Measurements from ENCODE around the gene RPS2.
A peak's percentile ranks its signal among the peaks of the same experiment; 100 is the strongest.
"Not testable (repeated sequence)": the region's sequence is repeated elsewhere in the genome, so short reads cannot be mapped to it uniquely, and the experiment has no call there.

The RPS2 gene

DNA sequence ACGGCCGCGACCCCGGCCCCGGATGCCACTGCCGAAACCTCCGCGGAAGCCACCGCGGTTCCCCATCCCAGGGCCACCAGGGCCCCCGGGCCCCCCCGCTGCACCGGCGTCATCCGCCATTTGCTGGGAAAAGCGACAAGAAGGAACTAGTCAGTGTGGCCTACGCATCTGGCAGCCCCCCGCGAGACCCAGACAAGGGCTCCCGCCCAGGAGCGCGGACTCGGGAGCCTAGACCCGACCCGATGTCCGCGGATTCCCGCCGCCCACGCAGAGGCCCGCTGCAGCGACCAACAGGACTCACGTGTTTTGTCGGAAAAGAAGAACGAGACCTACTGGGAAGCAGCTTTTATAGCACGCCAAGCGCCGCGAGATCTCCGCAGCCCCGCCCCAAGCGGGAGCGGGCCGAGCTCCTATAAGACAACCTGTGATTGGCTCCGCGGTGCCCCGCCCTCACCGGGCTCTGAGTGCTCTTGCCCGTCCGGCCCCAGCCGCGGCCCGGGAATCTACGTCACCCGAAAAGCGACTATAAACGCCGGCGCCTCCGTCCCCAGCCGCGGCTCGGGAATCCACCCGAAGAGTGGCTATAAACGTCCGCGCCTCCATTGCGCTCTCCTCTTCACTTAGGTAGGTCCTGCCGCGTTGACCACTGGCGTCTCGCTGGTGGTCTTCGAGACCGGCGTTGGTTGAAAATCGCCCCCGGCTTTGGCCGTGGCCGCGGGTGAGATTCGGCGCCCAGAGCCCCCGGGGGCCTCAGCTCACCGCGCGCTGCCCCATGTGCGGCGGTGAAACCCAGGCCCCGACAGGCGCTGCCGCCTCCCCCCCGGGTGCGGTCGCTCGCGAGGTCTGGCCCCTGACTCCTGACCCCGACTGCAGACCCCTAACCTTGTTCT, at the start of gene RPS2:
Gene RPS2, minus strand, starts transcription at position 321 of the 890 bp plus-strand sequence. Its CDS starts 201 bp downstream, at position 120.
- peak; percentile 94 for DNase-seq (ENCODE audit: low read depth)

DNA sequence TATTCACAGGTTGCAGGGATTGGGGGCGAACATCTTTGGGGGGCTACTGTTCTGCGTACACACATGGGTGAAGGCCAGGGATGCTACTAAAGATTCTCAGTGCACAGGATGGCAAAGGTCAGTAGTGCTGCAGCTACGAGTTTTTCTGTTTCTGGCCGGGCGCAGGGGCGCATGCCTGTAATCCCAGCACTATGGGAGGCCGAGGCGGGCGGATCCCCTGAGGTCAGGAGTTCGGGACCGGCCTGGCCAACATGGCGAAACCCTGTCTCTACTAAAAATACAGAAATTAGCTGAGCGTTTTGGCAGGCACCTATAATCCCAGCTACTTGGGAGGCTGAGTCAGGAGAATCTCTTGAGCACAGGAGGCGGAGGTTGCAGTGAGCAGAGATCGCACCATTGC, 48.9 kb upstream of the RPS2 start:
- no peak for DNase-seq (ENCODE audit: low read depth)

GRCh38 chr16:2011726-2012125, 47.1 kb upstream of the RPS2 start:
- DNase-seq (ENCODE audit: low read depth), result not testable (repeated sequence)

- peak; percentile 64 for DNase-seq (ENCODE audit: low read depth)
These were observed 45.3 kb upstream of the RPS2 start, which contains the start of gene ZNF598 for GRCh38 chr16:2009791-2010510. Gene ZNF598, minus strand, starts transcription at chr16:2009821.

DNA sequence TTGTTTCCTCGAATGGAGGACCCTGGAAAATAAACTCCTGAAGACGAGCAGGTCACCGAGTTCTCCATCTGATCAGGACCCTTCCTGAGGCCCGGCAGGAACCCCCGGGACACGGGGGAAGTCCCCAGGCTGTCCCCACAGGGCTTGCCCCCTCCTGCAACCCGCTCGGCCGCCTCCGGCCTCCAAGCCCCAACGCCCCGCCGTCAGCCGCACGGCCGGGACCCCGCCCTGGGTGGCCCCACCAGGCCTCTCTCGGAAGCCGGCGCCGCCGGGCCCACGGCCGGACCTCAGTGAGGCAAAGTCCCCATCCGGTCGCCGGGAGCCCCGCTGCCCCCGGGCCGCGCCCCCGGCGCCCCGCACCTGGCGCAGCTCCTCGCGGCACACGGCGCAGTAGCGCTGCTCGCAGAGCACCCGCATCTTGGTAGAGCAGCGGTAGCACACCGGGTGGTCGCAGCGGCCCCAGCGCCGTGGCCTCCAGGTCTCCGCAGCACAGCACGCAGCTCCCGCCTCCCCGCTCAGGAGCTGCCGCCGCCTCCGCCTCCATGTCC, 44.6 kb upstream of the RPS2 start:
- no peak for DNase-seq (ENCODE audit: low read depth)

DNA sequence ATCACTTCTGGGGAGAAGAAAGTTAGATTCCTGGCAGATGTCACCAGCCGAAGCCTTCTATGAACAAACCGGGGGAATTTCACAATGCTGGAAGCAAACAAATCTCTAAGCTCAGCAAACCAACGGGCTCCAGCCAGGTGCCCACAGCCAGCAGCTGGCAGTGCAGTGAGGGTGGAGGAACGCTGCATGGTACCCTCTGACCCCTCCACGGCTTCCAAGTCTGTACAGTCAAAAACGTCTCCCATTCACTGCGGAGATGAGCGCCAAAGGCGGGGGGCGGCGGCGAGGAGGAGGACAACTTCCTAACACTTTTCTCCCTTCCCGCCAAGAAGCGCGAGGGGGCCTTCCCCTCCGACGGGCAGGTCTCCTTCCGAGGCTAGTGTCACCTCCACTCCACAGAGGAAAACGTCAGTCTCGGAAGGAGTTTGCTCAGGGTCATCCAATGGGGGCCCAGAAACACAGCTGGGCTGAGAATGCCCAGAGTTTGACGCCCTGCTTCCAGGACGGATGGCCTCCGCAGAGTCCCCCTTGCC, 44.1 kb upstream of the RPS2 start:
- no peak for DNase-seq (ENCODE audit: low read depth)

DNA sequence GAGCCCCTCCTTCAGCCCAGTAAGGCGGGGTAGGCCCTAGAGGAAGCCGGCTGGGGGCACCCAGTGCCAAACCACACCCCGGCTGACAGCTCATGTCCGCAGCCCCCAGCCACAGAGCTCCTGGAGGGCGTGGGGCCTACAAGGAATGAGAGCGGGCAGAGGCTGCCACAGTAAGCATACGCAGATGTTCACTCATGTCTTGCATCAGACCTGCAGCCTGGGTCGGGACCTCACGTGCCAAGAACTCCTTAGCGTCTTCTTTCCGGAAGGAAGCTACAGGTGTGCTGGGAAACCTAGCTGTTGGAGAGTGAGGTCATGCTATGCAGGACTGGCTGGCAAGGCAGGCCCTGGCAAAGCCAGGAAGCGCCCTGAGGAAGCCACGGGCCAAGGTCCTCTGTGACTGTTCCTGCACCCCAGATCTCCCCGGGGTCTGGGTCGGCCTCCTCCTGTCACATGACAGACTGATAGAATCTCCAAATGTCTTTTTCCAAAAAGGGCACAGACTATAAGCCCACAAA, 43.4 kb upstream of the RPS2 start:
- no peak for DNase-seq (ENCODE audit: low read depth)

DNA sequence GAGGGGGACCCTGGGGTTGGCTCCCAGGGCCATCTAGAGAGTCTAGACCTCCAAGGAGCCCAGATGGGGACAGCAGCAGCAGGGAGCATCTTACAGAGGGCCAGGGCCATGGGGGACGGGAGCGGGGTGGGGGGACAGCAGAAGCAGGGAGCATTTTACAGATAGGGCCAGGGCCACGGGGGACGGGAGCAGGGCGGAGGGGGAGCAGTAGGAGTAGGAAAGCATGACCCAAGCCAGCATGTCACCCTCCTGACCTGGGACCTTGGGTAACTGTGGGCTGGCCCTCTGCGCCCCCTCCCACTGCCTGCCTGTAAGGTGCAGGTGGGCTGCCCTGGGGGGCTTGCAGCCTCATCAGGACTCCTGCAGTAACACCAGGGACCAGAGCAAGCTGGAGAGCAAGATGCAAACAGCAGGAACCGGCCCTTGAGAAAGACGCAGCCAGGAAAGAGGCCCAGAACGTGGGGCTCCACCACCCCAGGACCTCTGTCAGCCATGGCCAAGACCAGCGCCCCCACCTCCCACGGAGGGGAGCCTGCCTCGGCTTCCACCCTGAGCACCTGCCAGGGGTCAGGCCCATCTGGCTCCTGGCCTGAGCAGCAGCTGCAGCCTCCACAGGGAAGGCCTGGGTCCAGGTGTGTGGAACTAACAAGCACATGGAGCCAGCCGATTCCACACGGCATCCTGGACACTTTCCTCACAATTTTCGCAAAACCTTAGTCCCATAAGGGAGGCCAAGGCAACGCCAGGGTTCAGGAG, 42.6 kb upstream of the RPS2 start:
- DNase-seq (ENCODE audit: low read depth), result no peak

DNA sequence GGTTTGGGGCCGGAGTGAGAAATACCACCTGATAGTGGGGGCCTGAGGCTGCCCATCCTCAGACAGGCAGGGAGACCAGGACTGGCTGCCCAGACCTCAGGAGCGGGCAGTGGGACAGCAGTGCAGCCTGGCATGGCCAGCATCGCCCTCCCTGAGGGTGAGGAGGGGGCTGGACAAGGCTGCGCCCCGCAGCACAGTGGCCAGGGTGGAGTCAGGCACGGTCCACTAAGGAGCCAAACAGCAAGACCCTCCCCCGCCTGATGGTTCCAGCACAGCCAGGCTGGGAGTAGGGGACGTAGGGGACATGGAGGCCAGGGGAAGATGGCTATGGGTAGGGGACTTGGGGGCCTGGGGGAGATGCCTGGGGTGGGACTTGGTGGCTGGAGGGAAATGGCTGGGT, 41.7 kb upstream of the RPS2 start:
- no peak for DNase-seq (ENCODE audit: low read depth)

- no peak for DNase-seq (ENCODE audit: low read depth)
These were observed 41.0 kb upstream of the RPS2 start for GRCh38 chr16:2005646-2006045.

GRCh38 chr16:2004795-2005517, 40.3 kb upstream of the RPS2 start:
- no peak for DNase-seq (ENCODE audit: low read depth)

DNA sequence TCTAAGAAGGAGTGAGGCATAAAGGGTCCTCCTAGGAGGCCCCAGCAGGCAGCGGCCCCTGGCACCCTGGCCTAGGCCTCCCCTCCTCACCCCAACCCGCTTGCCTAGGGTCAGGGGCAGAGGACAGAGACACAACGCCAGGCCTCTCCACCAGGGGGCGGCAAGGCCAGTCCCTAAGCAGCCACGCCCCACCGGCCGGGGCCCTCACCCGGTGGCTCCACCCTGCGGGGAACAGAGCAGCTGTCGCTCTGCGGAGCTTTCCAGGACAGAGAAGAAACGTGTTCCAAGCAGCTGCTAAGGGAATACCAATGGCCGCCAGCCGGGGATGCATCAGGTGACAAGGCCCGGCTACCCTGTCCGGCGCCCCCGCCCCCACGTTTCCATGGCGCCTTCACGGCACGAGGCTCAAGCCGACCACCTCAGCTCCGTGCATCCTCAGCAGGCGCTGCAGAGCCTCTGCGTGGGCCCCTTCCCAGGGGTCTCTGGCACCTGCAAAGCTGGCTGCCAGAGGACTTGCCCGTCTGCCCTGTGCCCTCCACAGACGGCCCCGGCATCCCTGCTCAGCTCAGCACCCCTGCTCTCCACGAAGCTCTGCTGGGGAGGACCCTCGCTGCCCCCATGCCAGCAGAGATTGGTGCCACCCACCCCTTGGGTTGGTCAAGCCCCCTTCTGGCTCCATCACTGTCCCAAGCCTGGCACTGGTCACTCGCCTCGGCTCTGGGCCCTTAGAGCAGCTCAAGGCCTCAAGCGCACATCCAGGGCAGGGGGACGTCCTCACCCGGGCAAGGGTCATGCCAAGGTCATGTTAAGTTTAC, 39.4 kb upstream of the RPS2 start:
- DNase-seq (ENCODE audit: low read depth), result peak; percentile 69

- no peak for DNase-seq (ENCODE audit: low read depth)
These were observed 38.7 kb upstream of the RPS2 start for GRCh38 chr16:2003231-2003826.

DNA sequence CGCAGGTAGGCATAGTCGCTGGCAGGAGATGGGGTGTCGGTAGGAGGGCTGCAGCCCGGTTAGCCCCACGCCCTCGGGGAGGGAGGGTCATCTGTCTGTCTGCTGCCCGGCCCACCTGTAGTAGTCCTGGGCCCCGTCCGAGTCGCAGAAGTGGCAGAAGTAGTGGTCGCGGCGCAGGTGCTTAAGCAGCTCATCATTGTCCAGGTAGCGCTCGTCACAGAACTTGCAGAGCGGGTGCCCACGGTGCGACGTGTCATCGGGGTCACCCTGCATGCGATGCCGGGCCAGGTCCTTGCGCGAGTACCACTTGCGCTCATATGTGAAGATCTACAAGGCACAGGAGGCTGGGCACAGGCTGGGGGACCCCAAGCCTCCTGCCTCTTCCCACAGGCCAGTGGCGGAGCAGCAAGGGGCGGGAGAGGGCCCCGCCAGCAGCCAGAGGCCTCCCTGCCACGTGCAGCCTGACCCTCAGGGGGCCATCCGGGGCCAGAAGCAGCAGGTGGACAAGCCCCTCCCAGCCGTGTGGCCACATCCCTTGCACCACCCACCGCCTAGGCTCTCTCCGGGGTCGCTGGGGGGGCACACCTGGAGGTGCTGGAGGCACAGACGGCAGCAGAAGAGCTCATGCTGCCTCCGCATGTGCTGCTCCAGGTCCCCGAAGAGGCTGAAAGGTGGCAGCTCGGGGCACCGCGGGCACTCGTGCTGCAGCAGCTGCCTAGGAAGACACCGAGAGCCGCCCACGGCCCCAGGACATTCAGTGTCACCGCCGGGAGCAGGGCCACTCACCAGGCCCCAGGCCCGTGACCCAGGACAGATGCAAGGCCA, 38.0 kb upstream of the RPS2 start:
- no peak for DNase-seq (ENCODE audit: low read depth)

GRCh38 chr16:2001456-2002355, 37.1 kb upstream of the RPS2 start:
- no peak for DNase-seq (ENCODE audit: low read depth)

- DNase-seq (ENCODE audit: low read depth), result no peak
These were observed 36.4 kb upstream of the RPS2 start for GRCh38 chr16:2001035-2001434.

DNA sequence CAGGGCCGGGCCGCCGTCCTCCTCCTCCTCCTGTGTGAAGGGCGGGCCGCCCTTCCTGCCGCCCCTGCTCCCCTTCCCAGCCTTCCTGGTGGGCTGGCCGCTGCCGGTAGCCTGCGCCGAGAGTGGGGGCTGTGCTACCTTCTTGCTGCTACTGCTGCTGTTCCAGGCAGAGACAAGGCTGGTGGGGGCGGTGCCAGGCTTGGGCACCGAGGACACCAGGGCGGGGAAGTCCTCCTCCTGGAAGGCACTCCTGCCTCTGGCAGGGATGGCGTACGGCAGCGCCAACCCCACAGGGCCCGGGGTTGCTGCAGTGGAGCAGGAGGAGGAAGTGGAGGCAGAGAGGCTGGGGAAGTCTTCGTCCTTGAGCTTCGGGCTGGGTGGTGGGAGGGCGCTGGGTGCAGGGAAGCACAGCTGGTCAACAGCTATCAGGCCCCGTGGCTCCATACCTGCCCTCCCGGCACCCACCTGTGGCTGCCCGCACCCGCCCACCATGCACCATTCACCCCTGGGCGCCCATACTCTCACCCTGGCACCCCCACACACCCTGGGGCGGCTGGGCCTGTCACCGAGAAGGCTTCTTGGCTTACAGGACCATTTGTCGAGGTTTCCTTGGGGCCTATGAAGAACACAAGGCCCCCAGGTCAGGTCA, 35.4 kb upstream of the RPS2 start:
- no peak for DNase-seq (ENCODE audit: low read depth)

Measured in stimulated activated CD8-positive, alpha-beta memory T cell treated with anti-CD3 and anti-CD28 coated beads, Interleukin-12 subunit alpha, Interleukin-12 subunit beta, amount 100 ng/mL, for 1 hour (primary cell).